ENCODE measurements around the gene MAP2K4. TPM values are rescaled to one million over a fixed set of nuclear protein-coding genes. Genes with fewer than 3 reads are reported as not detected.

Gene MAP2K4
- total and polyA plus RNA-seq, 2 of the 4 experiments (the other 2 are of a cell fraction) = 14.5 to 32.6 TPM

DNA sequence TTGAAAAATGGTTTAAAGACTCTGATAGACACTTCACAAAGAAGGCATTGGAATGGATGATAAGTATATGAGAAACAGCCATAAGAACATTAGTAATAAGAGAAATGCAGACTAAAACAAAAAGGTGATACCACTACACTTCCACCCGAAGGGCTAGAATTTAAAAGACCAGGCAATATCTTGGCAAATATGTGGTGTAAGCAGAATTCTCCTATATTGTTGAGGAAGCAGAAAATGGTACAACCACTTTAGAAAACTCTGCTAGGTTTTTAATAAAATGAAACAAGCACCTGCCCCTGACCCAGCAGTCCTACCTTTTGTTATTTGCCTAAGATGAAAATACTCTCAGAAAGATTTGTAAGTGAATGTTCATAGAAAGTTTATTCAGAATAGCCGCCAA is 43.7 kb downstream of the MAP2K4 start:
- H3K14ac ChIP-seq (replicated peaks; ENCODE audit: low read depth, low read length) = no peak overlapping the region
- in situ Hi-C loops (cut with MboI; ENCODE audit: low sequenced_read_pairs) (no loop called here), dilution Hi-C loops (cut with HindIII; ENCODE audit: low sequenced_read_pairs, unreplicated experiment) (no loop called here), intact Hi-C loops (cut with micrococcal nuclease) (no loop called here)
- H3K4me1 ChIP-seq (ENCODE audit: control insufficient read depth, insufficient read depth, low read length) = no peaks in the 10 kb centered on the region
- H3K9ac ChIP-seq (ENCODE audit: low read depth, low read length) = no peak overlapping the region
- no peaks in the 10 kb centered on the region for H3K27me3 ChIP-seq (ENCODE audit: control insufficient read depth, insufficient read depth, low read length)
- peak; percentile 19; the same call in 1 of the 2 replicates for TF ChIP-seq MAFK (IDR thresholded peaks at IDR 0.05; ENCODE audit: low read depth, low read length)
- TF ChIP-seq NFE2L2 (IDR thresholded peaks at IDR 0.05; ENCODE audit: low read depth, low read length) = no peak
- TF ChIP-seq, protein P1, sequence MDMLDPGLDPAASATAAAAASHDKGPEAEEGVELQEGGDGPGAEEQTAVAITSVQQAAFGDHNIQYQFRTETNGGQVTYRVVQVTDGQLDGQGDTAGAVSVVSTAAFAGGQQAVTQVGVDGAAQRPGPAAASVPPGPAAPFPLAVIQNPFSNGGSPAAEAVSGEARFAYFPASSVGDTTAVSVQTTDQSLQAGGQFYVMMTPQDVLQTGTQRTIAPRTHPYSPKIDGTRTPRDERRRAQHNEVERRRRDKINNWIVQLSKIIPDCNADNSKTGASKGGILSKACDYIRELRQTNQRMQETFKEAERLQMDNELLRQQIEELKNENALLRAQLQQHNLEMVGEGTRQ (IDR thresholded peaks at IDR 0.05; ENCODE audit: low read depth, low read length) = no peak
- ATAC-seq (ENCODE audit: low read depth) = no peak
- H3K56ac ChIP-seq (ENCODE audit: extremely low read depth, insufficient read depth, low read length) = no peak overlapping the region
- no peak overlapping the region for H3K4me3 ChIP-seq (ENCODE audit: insufficient read depth, low read depth, low read length)
- peaks cover 5% of the 10 kb centered on the region; the same call in 1 of the 2 replicates for H3K36me3 ChIP-seq (ENCODE audit: control insufficient read depth, insufficient read depth, low read length)
- no peak overlapping the region for H2AK5ac ChIP-seq (ENCODE audit: low read depth, low read length)
- H3K9me1 ChIP-seq (ENCODE audit: insufficient read depth, low read length) = no peaks in the 10 kb centered on the region; the same call in none of the 2 replicates
- H3K23ac ChIP-seq (ENCODE audit: low read depth, low read length) = no peak overlapping the region
- no peak overlapping the region for H3K4ac ChIP-seq (ENCODE audit: low read depth, low read length)
- no peak overlapping the region for H2BK5ac ChIP-seq (ENCODE audit: low read depth, low read length, poor library complexity, severe bottlenecking)
- no TSS peak for BruUV-seq (replicated peaks)
- H4K91ac ChIP-seq (ENCODE audit: insufficient read depth, low read depth, low read length) = no peak overlapping the region
- H2AFZ ChIP-seq (replicated peaks; ENCODE audit: low read length, poor library complexity) = no peak overlapping the region
- H4K5ac ChIP-seq (ENCODE audit: low read depth, low read length) = no peak overlapping the region
- H3K18ac ChIP-seq (ENCODE audit: low read depth, low read length) = no peak overlapping the region
- no peak overlapping the region for H4K8ac ChIP-seq (ENCODE audit: low read depth in 2 of 2, low read length in 2 of 2)
- H2AK9ac ChIP-seq (replicated peaks; ENCODE audit: low read depth, low read length, poor library complexity) = no peak overlapping the region
- H4K20me1 ChIP-seq (ENCODE audit: insufficient read depth, low read length) = no peaks in the 10 kb centered on the region
- no peak overlapping the region for H2BK15ac ChIP-seq (ENCODE audit: low read depth, low read length)
- no peak overlapping the region for H3K27ac ChIP-seq (ENCODE audit: insufficient read depth, low read length)
- no peaks in the 10 kb centered on the region for H3K9me3 ChIP-seq (ENCODE audit: control insufficient read depth, insufficient read depth, low read length)
- H2BK120ac ChIP-seq (ENCODE audit: low read depth, low read length) = no peak overlapping the region
- H3K4me2 ChIP-seq (ENCODE audit: low read depth, low read length) = no peak overlapping the region
- peaks cover 22 to 33% of the 10 kb centered on the region in 2 experiments for H3K79me1 ChIP-seq (ENCODE audit: low read depth in 1 of 2, low read length in 2 of 2)
- POLR2A ChIA-PET (ENCODE audit: unreplicated experiment) = no interaction called here
- DNase-seq = no peak
- no peak overlapping the region for H2BK20ac ChIP-seq (ENCODE audit: low read depth, low read length)
- no CpG with 5 or more reads among the region's 2 CpGs for WGBS, 2 experiments (ENCODE audit: extremely low coverage in 2 of 2, insufficient read length in 1 of 2)
- CTCF ChIA-PET = no interaction called here

All from IMR-90 (cell line).